GM18909 (cell line): ENCODE data around the gene NDFIP2.

Experiments
- ATAC-seq: cut with Tn5 transposase; IDR thresholded peaks from one replicate; pipeline ENCODE4 v1.9.1; 2021; ENCODE audit warnings: mild to moderate bottlenecking; ENCODE audit not compliant: unreplicated experiment, poor library complexity

Gene NDFIP2

DNA sequence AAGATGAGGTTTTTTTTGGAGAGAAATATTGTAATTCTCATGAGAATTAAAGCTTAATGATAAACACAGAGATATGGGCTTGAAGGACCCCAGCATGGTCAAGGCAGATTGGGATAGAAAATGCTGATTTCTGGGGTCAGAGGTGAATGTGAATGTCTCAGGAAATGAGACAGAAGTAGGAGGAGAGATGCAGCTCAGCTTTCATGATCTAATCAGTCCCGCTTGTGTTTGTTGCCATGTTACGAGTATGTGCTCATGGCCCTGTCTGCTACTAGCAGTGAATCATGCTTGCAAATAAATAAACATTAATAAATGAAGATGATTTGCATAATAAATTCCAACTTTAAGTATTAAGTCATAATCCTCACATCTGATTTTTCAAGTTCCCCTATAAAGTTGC lies 23.0 kb upstream of the NDFIP2 start:
- no peak for ATAC-seq

DNA sequence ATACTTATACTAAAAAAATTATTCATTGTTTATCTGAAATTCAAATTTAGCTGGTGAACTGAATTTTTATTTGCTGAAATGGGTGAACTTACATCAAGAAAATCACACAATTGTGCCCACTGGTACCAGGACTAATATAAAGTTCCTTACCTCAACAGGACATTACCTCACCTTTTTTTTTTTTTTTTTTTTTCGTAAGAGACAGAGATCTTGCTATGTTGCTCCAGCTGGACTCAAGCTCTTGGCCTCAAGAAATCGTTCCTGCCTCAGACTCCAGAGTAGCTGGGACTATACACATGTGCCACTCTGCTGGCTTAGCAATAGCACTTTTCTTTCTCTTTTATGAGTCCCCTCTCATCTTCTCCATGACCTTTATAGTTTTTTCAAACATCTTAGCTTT lies 22.5 kb upstream of the NDFIP2 start:
- no peak for ATAC-seq

DNA sequence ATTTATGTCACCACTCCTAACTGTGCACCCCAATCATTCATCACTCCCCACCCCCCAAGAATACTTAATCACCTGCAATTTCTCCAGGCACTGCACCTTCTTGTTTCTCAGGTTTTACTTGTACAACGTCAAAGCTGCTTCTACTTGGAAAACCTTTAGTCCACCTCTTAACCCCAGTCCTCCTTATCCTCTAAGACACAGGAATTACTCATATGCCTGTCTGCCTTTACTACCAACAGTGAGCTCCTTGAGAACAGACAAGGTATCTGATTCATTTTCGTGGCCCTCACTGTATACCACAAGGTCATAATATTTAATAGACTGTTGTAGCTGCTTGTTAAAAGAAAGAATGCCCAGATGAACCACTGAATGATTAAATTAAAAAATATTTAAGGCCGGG lies 21.0 kb upstream of the NDFIP2 start:
- no peak for ATAC-seq

DNA sequence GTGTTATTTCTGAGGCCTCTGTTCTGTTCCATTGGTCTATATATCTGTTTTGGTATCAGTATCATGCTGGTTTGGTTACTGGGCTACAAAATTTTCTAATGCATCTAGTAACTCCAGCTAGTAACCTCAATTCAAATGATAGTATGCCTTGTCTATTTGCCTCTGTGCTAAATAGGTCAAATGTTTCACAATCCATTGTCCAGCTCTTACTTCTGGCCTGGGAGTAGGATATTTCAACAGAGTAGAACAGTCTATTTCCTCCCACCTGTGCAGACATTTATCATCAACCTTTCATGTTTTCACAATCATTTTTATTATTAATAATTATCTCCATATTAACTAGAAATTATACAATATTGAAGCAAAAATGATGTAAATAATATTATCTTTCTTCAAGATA lies 18.1 kb upstream of the NDFIP2 start:
- ATAC-seq = no peak

DNA sequence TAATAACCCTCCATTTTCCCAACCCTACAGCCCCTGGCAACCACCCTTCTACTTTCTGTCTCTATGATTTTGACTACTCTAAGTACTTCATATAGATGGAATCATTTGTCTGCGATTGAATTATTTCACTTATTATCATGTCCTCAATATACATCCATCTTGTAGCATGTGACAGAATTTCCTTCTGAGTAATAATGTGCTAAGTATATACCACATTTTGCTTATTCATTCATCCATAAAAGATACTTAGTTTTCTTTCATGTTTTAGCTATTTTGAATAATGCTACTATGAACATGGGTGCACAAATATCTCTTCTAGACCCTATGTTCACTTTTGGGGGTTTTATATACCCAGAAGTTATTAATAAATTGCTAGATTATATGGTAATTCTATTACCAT lies 17.4 kb upstream of the NDFIP2 start:
- ATAC-seq = no peak

DNA sequence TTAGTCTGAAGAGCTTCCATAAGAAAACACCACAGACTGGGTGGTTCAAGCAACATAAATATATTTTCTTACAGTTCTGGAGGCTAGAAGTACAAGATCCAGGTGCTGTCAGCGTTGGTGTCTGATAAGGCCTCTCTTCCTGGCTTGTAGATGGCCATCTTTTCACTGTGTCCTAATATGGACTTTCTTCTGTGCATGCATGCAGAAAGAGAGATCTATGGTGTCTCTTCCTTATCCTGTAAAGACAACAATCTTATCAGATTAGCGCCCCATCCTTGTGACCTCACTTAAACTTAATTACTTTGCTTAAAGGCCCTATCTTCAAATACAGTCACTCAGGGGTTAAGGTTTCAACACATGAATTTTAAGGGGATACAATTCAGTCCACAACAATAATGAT lies 14.1 kb upstream of the NDFIP2 start:
- ATAC-seq = no peak

DNA sequence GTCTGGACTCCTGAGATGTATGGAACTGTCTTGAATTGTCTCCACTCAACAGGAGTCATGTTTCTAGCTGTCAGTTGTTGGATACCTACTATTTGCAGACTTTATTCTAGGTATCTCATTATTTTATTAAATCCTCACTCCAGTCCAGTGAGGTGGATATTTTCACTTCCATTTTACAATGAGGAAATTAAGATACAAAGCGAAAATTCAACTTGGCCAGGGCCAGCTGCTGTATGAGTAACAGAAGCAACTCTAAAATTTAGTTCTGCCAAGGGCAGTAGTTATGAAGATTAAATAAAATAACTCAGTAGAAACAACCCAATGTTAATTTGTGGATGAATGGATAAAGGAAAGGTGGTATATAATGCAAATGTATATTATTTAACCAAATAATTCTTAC lies 12.6 kb upstream of the NDFIP2 start:
- no peak for ATAC-seq

- ATAC-seq = peak; percentile 68
These were observed 12.1 kb upstream of the NDFIP2 start for GRCh38 chr13:79468819-79469218.

DNA sequence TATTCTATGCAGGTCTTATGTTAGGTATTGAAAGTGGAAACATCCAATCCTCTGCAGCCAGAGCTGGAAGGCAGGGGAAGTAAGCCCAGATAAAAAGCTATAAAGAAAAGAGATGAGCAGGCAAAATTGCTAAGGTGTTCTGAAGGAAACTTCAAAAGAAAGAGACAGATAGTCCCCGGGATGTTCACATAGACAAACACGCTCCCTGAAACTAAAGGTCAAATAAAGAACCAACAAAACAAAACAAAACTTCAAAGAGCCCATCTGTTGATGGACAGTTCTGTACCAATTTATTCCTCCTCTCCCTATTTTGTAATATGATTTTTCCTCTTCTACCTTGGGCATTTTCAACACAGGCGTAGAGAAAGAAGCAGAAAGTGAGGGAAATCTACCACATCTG lies 11.3 kb upstream of the NDFIP2 start:
- ATAC-seq = no peak

GRCh38 chr13:79470666-79471065 lies 10.3 kb upstream of the NDFIP2 start:
- no peak for ATAC-seq

DNA sequence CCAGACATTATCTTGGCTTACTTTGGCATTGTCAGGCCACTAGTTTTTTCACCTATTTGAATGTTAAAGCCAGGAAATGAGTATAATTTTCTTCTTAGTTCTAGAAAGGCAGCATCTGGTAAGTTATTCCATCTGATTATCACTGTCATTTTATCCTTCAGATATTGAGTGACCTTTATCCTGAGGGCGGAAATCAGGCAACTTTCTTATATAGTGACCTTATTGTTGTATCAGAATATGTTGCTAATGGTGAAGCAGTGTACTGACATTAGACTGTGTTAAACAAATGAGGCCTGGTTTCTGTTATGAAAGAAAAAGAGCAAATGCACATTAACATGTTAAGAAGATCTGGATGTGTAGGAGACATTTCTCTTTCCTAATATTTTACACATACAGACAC lies 5.4 kb upstream of the NDFIP2 start:
- ATAC-seq = no peak

DNA sequence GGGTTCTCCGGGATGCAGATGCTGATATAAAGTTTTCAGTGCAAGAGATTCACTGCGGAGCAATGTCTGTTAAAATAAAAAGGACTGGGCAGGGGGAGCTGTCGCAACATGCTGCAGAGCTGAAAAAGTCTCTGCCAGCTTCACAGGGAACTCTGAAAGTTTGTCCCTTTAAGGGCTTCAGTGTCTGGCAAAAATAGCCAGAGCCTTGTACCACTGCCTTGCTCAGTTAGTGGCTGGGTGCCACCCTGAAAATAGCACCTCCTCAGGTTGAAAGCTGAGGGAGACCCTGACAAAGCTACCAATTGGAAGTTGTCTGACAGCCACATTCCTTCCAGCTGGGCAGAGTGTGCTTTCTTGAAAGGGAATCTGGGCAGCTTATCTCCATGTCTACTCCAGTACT lies 3.0 kb upstream of the NDFIP2 start:
- ATAC-seq = no peak

DNA sequence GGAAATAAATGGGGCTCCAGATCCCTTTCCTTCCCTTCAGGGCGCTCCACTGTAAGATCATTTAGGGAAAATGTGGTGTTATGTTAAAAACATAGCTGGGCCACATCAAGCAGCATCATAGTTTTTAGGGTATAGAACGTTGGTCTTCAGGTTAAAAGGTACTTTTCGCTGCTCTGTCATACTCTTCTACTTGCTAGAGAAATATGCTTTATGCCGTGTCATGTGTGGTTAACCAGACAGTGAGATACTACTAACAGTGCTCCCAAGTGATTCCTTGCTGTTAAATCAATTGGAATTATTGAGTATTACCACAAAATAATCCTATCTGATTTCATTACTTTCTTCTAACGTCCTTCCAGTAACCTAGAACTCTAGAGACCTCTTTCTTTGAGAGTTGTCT lies 1.1 kb upstream of the NDFIP2 start:
- ATAC-seq = no peak

- peak; percentile 33 for ATAC-seq
These were observed 714 bp downstream of the NDFIP2 start for GRCh38 chr13:79481685-79482052.

DNA sequence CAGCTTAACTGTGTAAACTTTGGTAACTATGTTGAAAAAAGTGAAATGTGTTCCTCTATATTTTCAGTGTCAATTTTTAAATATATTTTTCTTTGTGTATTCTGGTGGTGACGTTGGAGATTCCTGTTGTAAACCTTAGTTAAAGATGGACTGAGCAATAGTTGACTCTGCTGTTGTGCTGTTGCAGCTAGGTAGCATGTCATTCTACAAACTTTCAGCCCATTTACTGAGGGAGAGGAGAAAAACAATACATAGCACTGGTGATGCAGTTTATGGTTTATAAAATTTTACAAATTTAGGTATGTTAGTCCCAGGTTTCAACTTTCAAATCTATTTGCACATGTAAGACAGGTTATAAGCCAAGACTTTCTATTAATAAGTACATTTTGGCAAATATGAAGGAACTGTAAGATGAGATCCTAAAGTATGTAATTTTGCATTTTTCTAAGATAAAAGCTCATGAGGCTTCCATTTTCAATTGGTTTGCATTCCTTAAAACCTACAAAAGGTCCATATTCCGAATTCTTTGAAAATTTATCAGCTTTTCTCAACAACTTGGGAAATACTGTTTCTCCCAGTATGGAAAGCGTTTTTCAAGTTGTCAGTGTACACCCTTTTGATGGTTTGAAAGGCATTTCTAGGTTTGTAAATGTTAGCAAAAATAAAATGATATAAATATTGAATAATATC lies 1.5 kb downstream of the NDFIP2 start:
- ATAC-seq = no peak

DNA sequence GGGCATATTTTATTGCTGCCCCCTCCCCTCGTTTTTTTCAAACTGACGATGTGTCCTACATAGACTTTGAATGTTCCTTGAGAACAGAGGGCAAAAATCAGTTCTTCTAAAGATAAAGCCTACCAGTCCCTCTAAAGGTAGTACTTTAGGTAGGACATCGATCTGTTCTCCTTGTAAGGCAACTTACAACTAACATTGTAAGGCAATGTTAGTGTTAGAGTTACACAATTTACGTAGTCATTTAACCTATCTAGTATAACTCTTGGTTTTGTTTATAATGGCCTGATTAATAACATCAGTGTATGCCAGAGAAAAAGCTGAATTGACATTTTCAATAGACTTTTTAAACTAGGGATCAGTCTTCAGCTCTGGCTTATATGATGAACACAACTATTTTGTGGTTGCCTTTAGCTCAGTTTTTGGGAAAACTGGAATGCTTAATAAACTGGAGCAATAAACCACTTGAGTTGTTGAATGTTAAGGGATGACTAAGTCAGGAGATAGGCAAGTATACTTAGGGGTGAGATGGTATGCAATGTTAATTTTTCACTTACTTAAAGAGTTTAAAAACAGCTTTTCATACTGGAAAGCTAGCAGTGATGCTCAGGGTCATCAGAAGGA lies 2.2 kb downstream of the NDFIP2 start:
- ATAC-seq = no peak

DNA sequence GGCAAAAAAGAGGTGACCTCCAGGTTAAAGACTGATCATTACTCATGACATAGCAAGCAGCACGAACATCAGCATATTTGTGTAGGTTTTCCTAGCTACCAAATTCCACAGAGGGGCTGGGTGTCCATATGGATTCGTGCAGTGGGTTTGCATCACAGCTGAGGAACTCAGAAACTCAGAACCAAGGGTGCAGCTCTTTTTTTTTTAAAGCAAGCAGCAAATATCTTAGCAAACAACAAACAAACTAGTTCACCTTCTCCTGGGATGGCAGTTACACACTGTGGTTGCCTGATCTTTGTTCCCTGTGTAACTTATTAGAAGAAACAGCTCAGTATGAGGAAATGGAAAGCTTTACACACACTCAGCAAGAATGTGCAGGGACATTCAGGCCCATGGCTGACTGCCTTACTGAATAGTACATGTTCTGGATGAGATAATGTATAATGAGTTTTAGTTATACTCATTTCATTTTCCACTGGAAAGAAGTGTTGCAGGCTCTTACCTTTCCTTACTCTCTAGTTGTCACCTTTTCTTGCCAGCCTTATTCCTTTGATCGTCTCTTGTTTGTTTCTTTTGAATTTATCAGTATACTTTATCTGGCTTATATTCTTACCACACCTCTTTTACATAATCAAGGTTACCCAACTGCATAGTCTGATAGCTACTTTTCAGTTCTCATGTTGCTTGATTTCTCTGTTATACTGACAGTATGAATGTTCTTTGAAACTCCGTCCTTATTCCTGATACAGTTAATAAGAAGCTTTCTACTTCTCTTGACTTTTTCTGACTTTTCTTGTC lies 4.3 kb downstream of the NDFIP2 start:
- no peak for ATAC-seq

DNA sequence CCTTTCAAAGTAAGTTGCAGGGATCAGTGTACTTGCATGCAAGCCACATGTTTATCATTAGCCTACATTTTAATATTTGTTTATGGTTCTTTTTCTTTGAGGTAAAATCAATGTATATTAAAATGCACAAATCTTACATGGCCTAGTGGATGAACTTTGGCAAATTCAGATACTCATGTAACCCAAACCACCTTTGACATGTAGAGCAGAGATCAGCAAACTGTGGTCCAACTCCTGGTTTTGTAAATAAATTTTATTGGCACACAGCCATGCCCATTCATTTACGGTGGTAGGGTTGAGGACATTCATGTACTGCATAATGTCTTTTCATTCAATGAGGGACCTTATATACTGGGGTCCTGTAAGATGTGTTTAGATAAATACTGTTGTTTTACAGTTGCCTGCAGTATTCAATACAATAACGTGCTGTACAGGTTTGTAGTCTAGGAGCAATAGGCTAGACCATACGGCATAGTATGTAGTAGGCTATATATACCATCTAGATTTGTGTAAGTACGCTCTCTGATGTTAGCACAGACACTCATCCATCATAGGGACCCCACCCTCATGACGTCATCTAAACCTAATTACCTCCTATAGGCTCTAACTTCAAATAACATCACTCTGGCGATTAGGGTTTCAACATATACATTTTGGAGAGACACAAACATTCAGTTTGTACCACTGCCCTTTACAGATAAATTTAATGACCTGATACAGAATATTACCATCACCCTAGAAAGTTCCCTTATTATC lies 5.7 kb downstream of the NDFIP2 start:
- no peak for ATAC-seq

DNA sequence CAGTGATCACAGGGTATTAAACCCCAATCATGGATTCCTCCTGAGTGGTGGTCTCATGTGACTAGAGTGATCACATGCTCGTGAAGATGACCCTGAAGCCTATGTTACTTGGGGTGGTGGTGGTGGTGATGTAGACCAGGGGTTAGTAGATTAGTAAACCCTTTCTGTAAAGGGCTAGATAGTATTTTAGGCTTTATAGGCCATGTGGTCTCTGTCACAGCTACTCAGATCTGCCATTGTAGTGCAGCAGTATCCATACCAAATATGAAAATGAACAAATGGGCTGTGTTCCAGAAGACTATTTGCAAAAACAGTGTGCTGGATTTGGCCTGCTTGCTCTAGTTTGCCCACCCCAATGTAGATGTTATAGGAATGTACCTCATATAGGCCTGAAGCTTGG lies 9.4 kb downstream of the NDFIP2 start:
- ATAC-seq = no peak

GRCh38 chr13:79490824-79491223 lies 9.9 kb downstream of the NDFIP2 start:
- no peak for ATAC-seq

- ATAC-seq = no peak
These were observed 10.8 kb downstream of the NDFIP2 start for GRCh38 chr13:79491715-79492114.
